GM12865 (cell line): Measurements from ENCODE around the gene CHRNA5.
"Not testable (repeated sequence)": the region's sequence is repeated elsewhere in the genome, so short reads cannot be mapped to it uniquely, and the experiment has no call there.

Experiments
- DNase-seq: peaks from one replicate; pipeline ENCODE4 v3.0.0; 2010; ENCODE audit warnings: low read depth
- H3K4me3 ChIP-seq: 2 replicates; pipeline ENCODE4 v1.5.1; 2011; ENCODE audit warnings: mild to moderate bottlenecking, low read depth, low read length, control low read depth
- CTCF ChIP-seq: IDR thresholded peaks from 2 replicates; pipeline ENCODE4 v1.5.1; 2011; ENCODE audit warnings: low read length, control low read depth, low read depth, inconsistent platforms; ENCODE audit not compliant: insufficient read depth; ENCODE audit errors: missing control alignments

The CHRNA5 gene

DNA sequence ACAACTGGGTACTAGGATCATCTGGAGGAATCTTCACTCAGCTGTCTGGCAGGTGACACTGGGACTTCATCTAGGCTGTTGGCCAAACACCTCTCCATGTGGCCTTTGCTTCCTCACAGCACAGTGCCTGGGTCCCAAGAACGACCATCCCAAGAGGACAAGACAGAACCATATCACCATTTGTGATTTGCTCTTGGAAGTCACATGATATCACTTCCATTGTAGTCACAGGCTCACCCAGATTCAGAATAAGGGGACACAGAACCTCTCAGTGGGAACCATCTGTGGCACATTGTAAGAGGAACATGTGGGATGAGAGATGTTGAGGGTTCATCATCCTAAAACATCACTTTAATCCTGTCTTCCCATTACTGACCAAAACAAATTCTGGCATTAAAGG, 27.0 kb upstream of the CHRNA5 start:
- TF ChIP-seq CTCF: no peak
- H3K4me3 ChIP-seq: no peak overlapping the region
- no peak for DNase-seq

- peak overlapping the region; percentile 94 for H3K4me3 ChIP-seq
- DNase-seq: not testable (repeated sequence)
Measured at GRCh38 chr15:78539464-78540140, 25.7 kb upstream of the CHRNA5 start.

DNA sequence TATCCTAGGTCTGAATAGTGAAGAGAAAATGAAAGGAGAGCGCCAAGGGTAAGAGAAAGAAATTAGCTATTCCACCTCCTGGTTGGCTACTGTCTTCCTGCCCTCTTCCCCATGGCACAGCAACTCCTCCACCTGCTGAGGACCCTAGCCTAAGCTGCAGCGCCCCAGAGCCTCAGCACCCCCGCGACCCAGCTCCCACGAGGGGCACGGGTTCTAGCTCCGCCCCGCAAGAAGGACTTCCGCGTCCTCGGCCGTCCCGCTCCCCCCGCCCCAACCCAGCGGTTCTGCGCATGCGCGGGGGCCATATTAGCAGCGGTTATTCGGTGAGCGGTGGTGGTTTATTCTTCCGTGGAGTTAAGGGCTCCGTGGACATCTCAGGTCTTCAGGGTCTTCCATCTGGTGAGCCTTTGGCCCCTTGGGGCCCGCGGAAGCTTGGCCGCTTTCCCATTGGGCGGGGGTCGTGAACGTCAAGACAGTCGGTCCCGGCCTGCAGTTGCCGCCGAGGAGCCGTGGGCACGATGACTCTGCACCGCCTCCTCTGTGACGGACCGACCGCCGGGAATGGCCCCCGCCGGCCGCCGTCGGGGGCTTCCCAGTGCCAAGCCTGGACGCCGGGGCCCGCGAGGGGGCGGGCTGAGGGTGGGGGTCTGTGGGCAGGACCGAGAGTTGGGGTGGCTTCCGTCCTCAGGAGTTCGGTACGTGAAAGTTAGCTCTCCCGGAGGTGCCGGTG, 25.0 kb upstream of the CHRNA5 start, which contains the start of gene PSMA4:
Gene PSMA4 (plus strand): TSS at position 304 of the 730 bp plus-strand sequence. CDS start 1,484 bp downstream, outside the sequence.
- peak; percentile 95 for DNase-seq
- TF ChIP-seq CTCF: no peak
- peak within 1 kb of the TSS; percentile 94 for H3K4me3 ChIP-seq

DNA sequence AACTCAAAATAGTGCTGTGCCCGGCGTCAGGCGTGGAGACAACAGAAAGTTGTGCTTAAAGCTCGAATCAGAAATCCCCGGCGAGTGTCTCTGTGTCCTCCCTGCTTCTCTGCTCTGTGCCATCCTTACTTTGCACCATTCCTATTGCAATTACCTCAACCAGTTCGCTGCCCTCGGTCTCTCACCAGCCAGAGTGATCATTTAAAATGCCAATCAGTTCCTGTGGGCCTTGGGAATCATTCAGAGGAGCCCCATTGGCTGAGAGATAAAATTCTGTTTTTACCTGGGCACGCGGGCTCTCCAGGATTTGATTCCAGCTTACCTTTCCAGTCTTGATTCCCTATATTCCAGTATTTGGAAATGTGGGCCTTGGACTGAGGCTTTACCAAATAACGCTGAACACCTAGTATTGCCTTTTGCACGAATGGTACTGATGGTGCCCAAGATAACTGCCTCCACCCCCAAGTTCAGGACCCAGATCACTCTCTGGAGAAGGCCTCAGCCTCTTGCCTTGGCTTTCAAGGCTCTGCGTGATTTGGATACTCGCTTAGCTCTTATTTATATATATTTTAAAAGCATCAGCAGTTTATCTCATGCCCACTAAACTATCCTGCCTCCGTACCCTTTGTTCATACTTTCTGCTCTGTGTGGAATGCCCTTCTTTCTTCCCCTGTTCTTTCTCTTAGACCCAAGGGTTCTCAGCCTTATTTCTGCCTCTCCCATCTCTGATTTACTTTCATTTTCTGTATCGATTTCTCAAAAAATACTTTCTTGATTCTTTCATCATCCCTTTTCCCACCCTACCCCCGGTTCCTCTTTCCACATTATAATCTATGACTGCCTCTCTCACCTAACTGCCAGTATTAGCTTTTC, 24.2 kb upstream of the CHRNA5 start:
- peak overlapping the region; percentile 94 for H3K4me3 ChIP-seq
- no peak for TF ChIP-seq CTCF
- DNase-seq: no peak

GRCh38 chr15:78541744-78542034, 23.6 kb upstream of the CHRNA5 start:
- no peak for TF ChIP-seq CTCF
- no peak for DNase-seq
- peak overlapping the region; percentile 94 for H3K4me3 ChIP-seq

DNA sequence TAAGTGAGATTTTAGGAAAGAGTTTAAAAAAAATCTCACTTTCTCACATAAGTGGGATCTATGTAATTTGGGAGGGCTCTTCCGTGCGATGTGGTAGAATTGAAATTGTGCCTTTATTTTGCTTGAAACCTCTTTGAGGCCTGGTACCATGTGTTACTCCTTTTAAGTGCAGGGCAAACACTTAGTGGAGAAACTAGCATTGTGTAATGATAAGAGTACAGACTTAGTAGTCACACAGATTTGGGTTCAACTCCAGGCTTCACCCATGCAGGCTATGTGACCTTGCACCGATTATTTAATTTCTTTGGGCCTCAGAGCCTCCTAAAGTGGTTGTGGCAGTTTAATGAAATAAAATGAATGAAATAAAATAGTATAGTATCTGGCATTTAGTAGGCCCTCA, 22.7 kb upstream of the CHRNA5 start:
- no peak overlapping the region for H3K4me3 ChIP-seq
- TF ChIP-seq CTCF: no peak

DNA sequence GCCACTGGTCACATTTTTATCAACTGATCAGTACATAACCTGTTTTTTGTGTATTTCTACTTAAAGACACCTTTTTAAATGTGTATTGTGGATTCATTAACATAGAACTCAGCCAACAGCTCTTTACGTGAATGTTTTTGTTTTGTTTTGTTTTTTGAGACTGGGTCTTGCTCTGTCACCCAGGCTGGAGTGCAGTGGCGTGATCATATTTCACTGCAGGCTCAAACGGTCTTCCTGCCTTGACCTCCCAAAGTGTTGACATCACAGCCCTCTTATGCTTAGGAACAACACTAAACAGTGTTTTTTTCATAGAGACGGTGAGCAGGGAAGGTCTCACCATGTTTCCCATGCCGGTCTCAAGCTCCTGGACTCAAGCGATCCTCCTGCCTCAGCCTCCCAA, 15.1 kb upstream of the CHRNA5 start:
- no peak overlapping the region for H3K4me3 ChIP-seq
- TF ChIP-seq CTCF: no peak
- DNase-seq: no peak

More for the DNA sequence above, 22.7 kb upstream of the CHRNA5 start:
- DNase-seq: no peak
